Thyroid gland (tissue), 4 donors: ENCODE results near the gene NUDT3. TPM values are rescaled to one million over a fixed set of nuclear protein-coding genes. Genes with fewer than 3 reads are reported as not detected.
"Not testable (repeated sequence)": the region's sequence is repeated elsewhere in the genome, so short reads cannot be mapped to it uniquely, and the experiment has no call there.

Source experiments
- DNase-seq, 2 donors: peaks; one replicate each; pipeline ENCODE4 v3.0.0-alpha.2; 2019
- H3K27ac ChIP-seq, 3 donors: fragments of 200-600 bp; sonication (generic); 1 replicate in 2 of 3; 2 replicates in 1 of 3; pipeline ENCODE4 v1.5.1; 2016 to 2019; ENCODE audit warnings: mild to moderate bottlenecking in 1 of 3, moderate library complexity in 1 of 3
- H3K27me3 ChIP-seq: fragments of 200-600 bp; sonication (generic); one replicate; pipeline ENCODE4 v1.5.1; 2019
- H3K36me3 ChIP-seq, 2 donors: fragments of 200-600 bp; sonication (generic); one replicate each; pipeline ENCODE4 v1.5.1; 2016 to 2019
- H3K4me1 ChIP-seq, 2 donors: fragments of 200-600 bp; sonication (generic); one replicate each; pipeline ENCODE4 v1.5.1; 2017 to 2019
- H3K4me3 ChIP-seq, 3 donors: fragments of 200-600 bp; sonication (generic); replicated peaks in 1 of 3; 1 replicate in 2 of 3; 2 replicates in 1 of 3; pipeline ENCODE4 v1.5.1; 2016; ENCODE audit warnings: mild to moderate bottlenecking in 1 of 3
- H3K9me3 ChIP-seq: fragments of 200-600 bp; sonication (generic); one replicate; pipeline ENCODE4 v1.5.1; 2017
- POLR2A ChIP-seq, 2 donors: fragments of 450-650 bp; IDR thresholded peaks; one replicate each; pipeline ENCODE4 v1.6.1; 2017; ENCODE audit warnings: antibody characterized with exemption in 2 of 2, mild to moderate bottlenecking in 2 of 2, moderate library complexity in 1 of 2
- WGBS, 2 donors: methylation state at CpG; one replicate each; pipeline ENCODE4 v1.1.5; 2017; 5-methylcytosine and 5-hydroxymethylcytosine counted together
- intact Hi-C: fragments of 100-400 bp; cut with DNase I; formaldehyde crosslinking; loops from one replicate; pipeline ENCODE4 v1.15.1; 2023
- total RNA-seq, 4 donors: library from RNA; depleted of rRNA; stranded (reverse); fragments of >200 nt; gene quantifications; one replicate each; pipeline ENCODE4 v1.2.3, GENCODE V29; 2016
- TF ChIP-seq, protein P1 (sequence below), 6 experiments: fragments of 200-600 bp in 3 of 6; fragments of 450-650 bp in 3 of 6; sonication (generic) in 3 of 6; IDR thresholded peaks; one replicate each; pipeline ENCODE4 v1.5.1; 2016 to 2019; ENCODE audit warnings: antibody characterized with exemption in 6 of 6, mild to moderate bottlenecking in 2 of 6, inconsistent platforms in 1 of 6, moderate library complexity in 1 of 6

The NUDT3 gene
- total RNA-seq, 4 donors from 2014 or later: 68.1 to 98.9 (median 75.5) TPM

GRCh38 chr6:34381081-34381480 is 11.4 kb downstream of the NUDT3 start:
- Histone ChIP-seq H3K4me1 (peaks cover 35 to 46% of the 10 kb centered on the region in 2 donors), H3K9me3 (no peaks in the 10 kb centered on the region), H3K27ac (no peak overlapping the region), H3K36me3 (no peaks in the 10 kb centered on the region), H3K4me3 (no peak overlapping the region), H3K27me3 (no peaks in the 10 kb centered on the region)
- intact Hi-C loops: no loop called here
- TF ChIP-seq, protein P1, sequence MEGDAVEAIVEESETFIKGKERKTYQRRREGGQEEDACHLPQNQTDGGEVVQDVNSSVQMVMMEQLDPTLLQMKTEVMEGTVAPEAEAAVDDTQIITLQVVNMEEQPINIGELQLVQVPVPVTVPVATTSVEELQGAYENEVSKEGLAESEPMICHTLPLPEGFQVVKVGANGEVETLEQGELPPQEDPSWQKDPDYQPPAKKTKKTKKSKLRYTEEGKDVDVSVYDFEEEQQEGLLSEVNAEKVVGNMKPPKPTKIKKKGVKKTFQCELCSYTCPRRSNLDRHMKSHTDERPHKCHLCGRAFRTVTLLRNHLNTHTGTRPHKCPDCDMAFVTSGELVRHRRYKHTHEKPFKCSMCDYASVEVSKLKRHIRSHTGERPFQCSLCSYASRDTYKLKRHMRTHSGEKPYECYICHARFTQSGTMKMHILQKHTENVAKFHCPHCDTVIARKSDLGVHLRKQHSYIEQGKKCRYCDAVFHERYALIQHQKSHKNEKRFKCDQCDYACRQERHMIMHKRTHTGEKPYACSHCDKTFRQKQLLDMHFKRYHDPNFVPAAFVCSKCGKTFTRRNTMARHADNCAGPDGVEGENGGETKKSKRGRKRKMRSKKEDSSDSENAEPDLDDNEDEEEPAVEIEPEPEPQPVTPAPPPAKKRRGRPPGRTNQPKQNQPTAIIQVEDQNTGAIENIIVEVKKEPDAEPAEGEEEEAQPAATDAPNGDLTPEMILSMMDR (IDR thresholded peaks at IDR 0.05): no peak
- TF ChIP-seq POLR2A (IDR thresholded peaks at IDR 0.05): no peak
- no peak for DNase-seq
- WGBS, 2 donors: 85 to 96% methylated on average over 5 of the region's 5 CpGs

DNA sequence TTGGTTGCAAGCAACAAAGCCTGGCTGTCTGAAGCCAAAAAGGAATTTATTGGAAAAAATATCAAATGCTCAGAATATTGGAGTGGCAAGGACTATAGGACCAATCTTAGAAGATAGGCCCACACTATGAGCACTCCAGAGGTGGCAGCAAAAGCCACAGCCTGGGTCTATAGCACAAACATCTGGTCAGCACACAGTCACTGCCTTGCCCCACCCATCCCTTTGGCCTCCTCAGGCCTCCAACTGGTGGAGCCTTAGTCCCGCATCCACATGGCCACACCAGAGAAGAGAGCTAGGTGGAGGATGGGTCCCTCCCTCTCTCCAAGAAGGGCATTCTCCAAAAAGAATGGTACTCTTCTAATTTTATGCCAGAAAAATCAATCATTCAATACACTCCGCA is 14.0 kb downstream of the NUDT3 start:
- 95 to 100% methylated on average over 2 of the region's 2 CpGs for whole genome bisulfite sequencing, 2 donors
- H3K4me1 ChIP-seq: peaks cover 12 to 20% of the 10 kb centered on the region in 2 donors
- no peaks in the 10 kb centered on the region for H3K27me3 ChIP-seq
- no peak for DNase-seq
- H3K36me3 ChIP-seq: no peaks in the 10 kb centered on the region
- TF ChIP-seq, protein P1 (IDR thresholded peaks at IDR 0.05): no peak
- TF ChIP-seq POLR2A (IDR thresholded peaks at IDR 0.05): no peak
- H3K4me3 ChIP-seq: no peak overlapping the region
- no peaks in the 10 kb centered on the region for H3K9me3 ChIP-seq
- intact Hi-C loops: loop anchor here (10.0 kb wide), 1 partner anchor 54 kb away; no protein-coding TSS in a partner anchor
- no peak overlapping the region for H3K27ac ChIP-seq

- no peaks in the 10 kb centered on the region for H3K36me3 ChIP-seq
- H3K9me3 ChIP-seq: no peaks in the 10 kb centered on the region
- peaks cover 7 to 15% of the 10 kb centered on the region in 2 donors for H3K4me1 ChIP-seq
- no peak overlapping the region for H3K4me3 ChIP-seq
- no peak overlapping the region for H3K27ac ChIP-seq
- no peak for DNase-seq
- WGBS, 2 donors: 97 to 98% methylated on average over 5 of the region's 5 CpGs
- TF ChIP-seq, protein P1 (IDR thresholded peaks at IDR 0.05): no peak
- TF ChIP-seq POLR2A (IDR thresholded peaks at IDR 0.05): no peak
- H3K27me3 ChIP-seq: no peaks in the 10 kb centered on the region
- intact Hi-C loops: loop anchor here (10.0 kb wide), 1 partner anchor 53 kb away; no protein-coding TSS in a partner anchor
Observed at GRCh38 chr6:34377984-34378383, 14.5 kb downstream of the NUDT3 start.

DNA sequence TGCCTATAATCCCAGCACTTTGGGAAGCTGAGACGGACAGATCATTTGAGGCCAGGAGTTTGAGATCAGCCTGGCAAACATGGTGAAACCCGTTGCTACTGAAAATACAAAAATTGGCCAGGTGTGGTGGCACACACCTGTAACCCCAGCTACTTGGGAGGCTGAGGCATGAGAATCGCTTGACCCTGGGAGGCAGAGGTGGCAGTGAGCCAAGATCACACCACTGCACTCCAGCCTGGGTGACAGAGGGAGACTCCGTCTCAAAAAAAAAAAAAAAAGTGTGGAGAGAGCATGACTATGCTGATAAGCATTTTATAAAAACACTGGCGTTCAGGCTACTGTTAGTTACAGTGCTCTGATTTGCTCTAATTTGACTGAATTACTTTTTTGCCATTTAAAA is 14.9 kb downstream of the NUDT3 start:
- not testable (repeated sequence) for DNase-seq, H3K27ac ChIP-seq, H3K27me3 ChIP-seq, H3K9me3 ChIP-seq, H3K4me3 ChIP-seq, H3K36me3 ChIP-seq
- peaks cover 3 to 11% of the 10 kb centered on the region in 2 donors for H3K4me1 ChIP-seq
- WGBS, 2 donors: 89 to 91% methylated on average over 5 of the region's 5 CpGs
- intact Hi-C loops: loop anchor here (10.0 kb wide), 1 partner anchor 53 kb away; no protein-coding TSS in a partner anchor

DNA sequence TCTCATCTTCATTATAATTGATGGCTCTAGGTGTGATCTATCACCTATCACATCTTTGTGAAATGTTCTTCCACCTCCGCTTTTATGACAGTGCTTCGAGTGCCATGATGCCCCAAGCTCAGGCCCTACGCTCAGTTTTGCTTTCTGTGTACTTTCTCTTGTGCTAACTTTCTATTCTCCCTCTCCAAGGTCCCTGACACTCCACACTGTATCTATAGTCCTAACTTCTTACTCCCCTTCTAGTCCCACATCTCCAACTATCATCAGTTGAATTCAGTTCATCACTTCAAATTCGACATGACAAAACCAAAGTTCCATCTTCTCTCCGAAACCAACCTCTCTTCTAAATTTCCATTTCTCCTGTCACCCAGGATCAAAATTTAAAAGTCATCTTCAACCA is 16.6 kb downstream of the NUDT3 start:
- H3K27me3 ChIP-seq: no peaks in the 10 kb centered on the region
- 97% methylated on average over 5 of the region's 5 CpGs for WGBS, 2 donors
- no peak for DNase-seq
- H3K4me3 ChIP-seq: no peak overlapping the region
- peaks cover 0 to 7% of the 10 kb centered on the region in 2 donors for H3K4me1 ChIP-seq
- no peaks in the 10 kb centered on the region for H3K36me3 ChIP-seq
- no peak overlapping the region for H3K27ac ChIP-seq
- intact Hi-C loops: loop anchor here (10.0 kb wide), 1 partner anchor 51 kb away; no protein-coding TSS in a partner anchor
- TF ChIP-seq, protein P1 (IDR thresholded peaks at IDR 0.05): no peak
- TF ChIP-seq POLR2A (IDR thresholded peaks at IDR 0.05): no peak
- no peaks in the 10 kb centered on the region for H3K9me3 ChIP-seq
